ENCODE data around the gene NAALADL2. TPM values are rescaled to one million over a fixed set of nuclear protein-coding genes. Genes with fewer than 3 reads are reported as not detected.

The NAALADL2 gene
- total and polyA plus RNA-seq, 2 donors (not counting 3 experiments of a cell fraction or from before 2014, with no cell fraction given): 1.1 to 4.0 TPM

GRCh38 chr3:175397372-175397771 is 538.2 kb downstream of the NAALADL2 start:
- CTCF ChIA-PET: no interaction called here
- Histone ChIP-seq H2AFZ (ENCODE audit: low read depth, low read length) (no peak overlapping the region), H3K27ac (ENCODE audit: insufficient read depth, low read depth, low read length) (no peak overlapping the region), H3K4me2 (ENCODE audit: insufficient read depth, low read length) (no peak overlapping the region), H3K9me3 (replicated peaks; ENCODE audit: control insufficient read depth, insufficient read depth, low read length) (no peaks in the 10 kb centered on the region), H3K4me3 (replicated peaks in 1 of 3; ENCODE audit: insufficient read depth in 1 of 3, low read depth in 1 of 3, low read length in 3 of 3) (no peak overlapping the region), H3K9me1 (replicated peaks; ENCODE audit: control insufficient read depth, extremely low read depth, insufficient read depth, low read length) (no peaks in the 10 kb centered on the region), H3K4me1 (ENCODE audit: control insufficient read depth, extremely low read depth, insufficient read depth, low read length) (no peaks in the 10 kb centered on the region), H3K9ac (replicated peaks; ENCODE audit: extremely low read depth, insufficient read depth, low read length) (no peak overlapping the region), H3K27me3 (ENCODE audit: control insufficient read depth in 2 of 2, insufficient read depth in 2 of 2, low read length in 2 of 2) (no peaks in the 10 kb centered on the region), H4K20me1 (replicated peaks; ENCODE audit: control insufficient read depth, extremely low read depth, insufficient read depth, low read length) (no peaks in the 10 kb centered on the region), H3K79me2 (ENCODE audit: control insufficient read depth, insufficient read depth, low read length) (no peaks in the 10 kb centered on the region), H3K36me3 (ENCODE audit: control insufficient read depth in 2 of 2, extremely low read depth in 1 of 2, insufficient read depth in 2 of 2, low read length in 2 of 2) (no peaks in the 10 kb centered on the region)
- FAIRE-seq: no peak
- intact Hi-C loops (cut with micrococcal nuclease): no loop called here
- no peak for DNase-seq (ENCODE audit: low read depth, low spot score)
- dilution Hi-C loops (cut with MboI; ENCODE audit: extremely low pct_ligation_motif_present, low sequenced_read_pairs): no loop called here
- POLR2A ChIA-PET: no interaction called here
- TF ChIP-seq FOS (IDR thresholded peaks at IDR 0.05; ENCODE audit: borderline replicate concordance, insufficient read depth, low read length): no peak
- TF ChIP-seq, protein P1, sequence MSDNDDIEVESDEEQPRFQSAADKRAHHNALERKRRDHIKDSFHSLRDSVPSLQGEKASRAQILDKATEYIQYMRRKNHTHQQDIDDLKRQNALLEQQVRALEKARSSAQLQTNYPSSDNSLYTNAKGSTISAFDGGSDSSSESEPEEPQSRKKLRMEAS (IDR thresholded peaks at IDR 0.05; ENCODE audit: insufficient read depth, insufficient read length): no peak
- no peak for TF ChIP-seq JUN (IDR thresholded peaks at IDR 0.05; ENCODE audit: borderline replicate concordance, insufficient read depth, insufficient read length, low read depth)
- no peak for TF ChIP-seq GATA2 (IDR thresholded peaks at IDR 0.05; ENCODE audit: insufficient read depth, insufficient read length, low read depth, low read length)
- TF ChIP-seq EZH2 (IDR thresholded peaks at IDR 0.05; ENCODE audit: borderline replicate concordance, low read depth, low read length, severe bottlenecking): no peak
- TF ChIP-seq POLR2AphosphoS5 (IDR thresholded peaks at IDR 0.05; ENCODE audit: insufficient read depth, low read depth, low read length): no peak
- TF ChIP-seq MYC (IDR thresholded peaks at IDR 0.05; ENCODE audit: low read depth, low read length): no peak
- TF ChIP-seq, protein P2, sequence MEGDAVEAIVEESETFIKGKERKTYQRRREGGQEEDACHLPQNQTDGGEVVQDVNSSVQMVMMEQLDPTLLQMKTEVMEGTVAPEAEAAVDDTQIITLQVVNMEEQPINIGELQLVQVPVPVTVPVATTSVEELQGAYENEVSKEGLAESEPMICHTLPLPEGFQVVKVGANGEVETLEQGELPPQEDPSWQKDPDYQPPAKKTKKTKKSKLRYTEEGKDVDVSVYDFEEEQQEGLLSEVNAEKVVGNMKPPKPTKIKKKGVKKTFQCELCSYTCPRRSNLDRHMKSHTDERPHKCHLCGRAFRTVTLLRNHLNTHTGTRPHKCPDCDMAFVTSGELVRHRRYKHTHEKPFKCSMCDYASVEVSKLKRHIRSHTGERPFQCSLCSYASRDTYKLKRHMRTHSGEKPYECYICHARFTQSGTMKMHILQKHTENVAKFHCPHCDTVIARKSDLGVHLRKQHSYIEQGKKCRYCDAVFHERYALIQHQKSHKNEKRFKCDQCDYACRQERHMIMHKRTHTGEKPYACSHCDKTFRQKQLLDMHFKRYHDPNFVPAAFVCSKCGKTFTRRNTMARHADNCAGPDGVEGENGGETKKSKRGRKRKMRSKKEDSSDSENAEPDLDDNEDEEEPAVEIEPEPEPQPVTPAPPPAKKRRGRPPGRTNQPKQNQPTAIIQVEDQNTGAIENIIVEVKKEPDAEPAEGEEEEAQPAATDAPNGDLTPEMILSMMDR (IDR thresholded peaks at IDR 0.05; ENCODE audit: extremely low read depth in 1 of 2, insufficient read depth in 1 of 2, low read depth in 1 of 2, low read length in 2 of 2): no peak
- no peak for TF ChIP-seq POLR2A (IDR thresholded peaks at IDR 0.05; ENCODE audit: low read depth, low read length)
- no TSS peak for BruUV-seq (replicated peaks)

Measured in endothelial cell of umbilical vein (primary cell).